GM23248 (cell line): ENCODE data around the gene TLE1. TPM values are rescaled to one million over a fixed set of nuclear protein-coding genes. Genes with fewer than 3 reads are reported as not detected.

ENCODE experiments used
- DNase-seq: peaks from one replicate; pipeline ENCODE4 v3.0.0-alpha.2; 2015
- H2AFZ ChIP-seq: fragments of 200-600 bp; sonication (generic); 2 replicates; pipeline ENCODE4 v1.6.1; 2016; ENCODE audit warnings: antibody characterized with exemption
- H3F3A ChIP-seq: fragments of 200-600 bp; sonication (generic); 2 replicates; pipeline ENCODE4 v1.6.1; 2016; ENCODE audit warnings: mild to moderate bottlenecking, antibody characterized with exemption, mixed run types; ENCODE audit not compliant: insufficient read depth
- H3K27ac ChIP-seq: fragments of 200-600 bp; sonication (generic); 2 replicates; pipeline ENCODE4 v1.5.1; 2016; ENCODE audit warnings: mild to moderate bottlenecking
- H3K27me3 ChIP-seq: fragments of 200-600 bp; sonication (generic); replicated peaks from 2 replicates; pipeline ENCODE4 v1.6.1; 2016; ENCODE audit warnings: mild to moderate bottlenecking; ENCODE audit not compliant: insufficient read depth
- H3K36me3 ChIP-seq: fragments of 200-600 bp; sonication (generic); 2 replicates; pipeline ENCODE4 v1.6.1; 2016; ENCODE audit warnings: low read depth, mild to moderate bottlenecking
- H3K4me1 ChIP-seq: fragments of 200-600 bp; sonication (generic); 2 replicates; pipeline ENCODE4 v1.6.1; 2016; ENCODE audit warnings: mild to moderate bottlenecking; ENCODE audit not compliant: insufficient read depth
- H3K4me2 ChIP-seq: fragments of 200-600 bp; sonication (generic); one replicate; pipeline ENCODE4 v1.6.1; 2016; ENCODE audit warnings: mild to moderate bottlenecking; ENCODE audit not compliant: unreplicated experiment
- H3K4me3 ChIP-seq: fragments of 200-600 bp; sonication (generic); 2 replicates; pipeline ENCODE4 v1.5.1; 2016; ENCODE audit warnings: mild to moderate bottlenecking
- H3K79me2 ChIP-seq: fragments of 200-600 bp; sonication (generic); 2 replicates; pipeline ENCODE4 v1.6.1; 2016; ENCODE audit warnings: mild to moderate bottlenecking; ENCODE audit not compliant: insufficient read depth
- H3K9ac ChIP-seq: fragments of 200-600 bp; sonication (generic); 2 replicates; pipeline ENCODE4 v1.6.1; 2016; ENCODE audit warnings: mild to moderate bottlenecking
- H3K9me2 ChIP-seq: fragments of 200-600 bp; sonication (generic); 2 replicates; pipeline ENCODE4 v1.6.1; 2016; ENCODE audit warnings: mixed run types, mild to moderate bottlenecking, moderate library complexity; ENCODE audit not compliant: insufficient read depth
- H3K9me3 ChIP-seq: fragments of 200-600 bp; sonication (generic); one replicate; pipeline ENCODE4 v1.6.1; 2017; ENCODE audit warnings: low read depth
- H4K20me1 ChIP-seq: fragments of 200-600 bp; sonication (generic); 2 replicates; pipeline ENCODE4 v1.6.0; 2016; ENCODE audit not compliant: insufficient read depth
- EZH2 ChIP-seq: fragments of 200-600 bp; sonication (generic); IDR thresholded peaks from 2 replicates; pipeline ENCODE4 v1.6.1; 2018; ENCODE audit warnings: antibody characterized with exemption, mild to moderate bottlenecking; ENCODE audit not compliant: insufficient read depth, poor library complexity, severe bottlenecking
- EZH2phosphoT487 ChIP-seq: fragments of 200-600 bp; sonication (generic); IDR thresholded peaks from 2 replicates; pipeline ENCODE4 v1.6.1; 2018; ENCODE audit warnings: antibody characterized with exemption, moderate library complexity, mild to moderate bottlenecking, low read depth; ENCODE audit not compliant: insufficient read depth
- WGBS, 2 experiments: methylation state at CpG; one replicate each; pipeline ENCODE4 v1.1.6; 2015 to 2017; ENCODE audit warnings: low lambda C conversion rate in 2 of 2, low coverage in 1 of 2; ENCODE audit errors: missing lambda C conversion rate in 2 of 2; 5-methylcytosine and 5-hydroxymethylcytosine counted together
- in situ Hi-C: fragments of 300-500 bp; cut with MboI; formaldehyde crosslinking; loops from 2 replicates; pipeline ENCODE4 v1.15.0; 2020
- polyA plus RNA-seq: library from polyadenylated mRNA; unstranded; fragments of >200 nt; fragmentation: Nextera tagmentation; extraction: Ambion mirVana; gene quantifications from 2 replicates; pipeline ENCODE4 v1.2.1, GENCODE V29; 2016
- total RNA-seq: library from RNA; depleted of rRNA; stranded (reverse); fragments of >200 nt; shearing (Covaris generic); gene quantifications from 2 replicates; pipeline ENCODE4 v1.2.3, GENCODE V29; 2014

Gene TLE1
- total and polyA plus RNA-seq, 2 experiments from 2014 or later, result 6.4 to 14.4 TPM

- no peak for DNase-seq
- WGBS, 2 experiments, result 77 to 86% methylated on average over 12 to 14 of the region's 14 CpGs
- Histone ChIP-seq H3K9ac (no peak overlapping the region), H3K4me2 (no peak overlapping the region), H3K9me3 (no peaks in the 10 kb centered on the region), H3K4me1 (peaks cover 5% of the 10 kb centered on the region), H3K9me2 (no peaks in the 10 kb centered on the region), H2AFZ (no peak overlapping the region), H3F3A (no peaks in the 10 kb centered on the region), H3K36me3 (no peaks in the 10 kb centered on the region), H3K27me3 (no peaks in the 10 kb centered on the region), H3K4me3 (no peak overlapping the region), H4K20me1 (no peaks in the 10 kb centered on the region), H3K79me2 (no peaks in the 10 kb centered on the region), H3K27ac (no peak overlapping the region)
- in situ Hi-C loops, result no loop called here
- TF ChIP-seq EZH2phosphoT487 (no peak), EZH2 (no peak)
Measured at GRCh38 chr9:81573415-81574321, 115.7 kb downstream of the TLE1 start.

- H3K9ac ChIP-seq, result no peak overlapping the region
- no peaks in the 10 kb centered on the region for H3K4me1 ChIP-seq
- H3K27ac ChIP-seq, result no peak overlapping the region
- no peak overlapping the region for H3K4me2 ChIP-seq
- no peaks in the 10 kb centered on the region for H3K79me2 ChIP-seq
- H4K20me1 ChIP-seq, result no peaks in the 10 kb centered on the region
- H3F3A ChIP-seq, result no peaks in the 10 kb centered on the region
- in situ Hi-C loops, result no loop called here
- WGBS, 2 experiments, result 95% methylated on average over 4 of the region's 4 CpGs
- H3K9me2 ChIP-seq, result no peaks in the 10 kb centered on the region
- no peaks in the 10 kb centered on the region for H3K27me3 ChIP-seq
- no peak for DNase-seq
- no peaks in the 10 kb centered on the region for H3K36me3 ChIP-seq
- H3K4me3 ChIP-seq, result no peak overlapping the region
- TF ChIP-seq EZH2, result no peak
- no peak for TF ChIP-seq EZH2phosphoT487
- no peaks in the 10 kb centered on the region for H3K9me3 ChIP-seq
- H2AFZ ChIP-seq, result no peak overlapping the region
Measured at GRCh38 chr9:81570083-81570482, 119.3 kb downstream of the TLE1 start.

GRCh38 chr9:81566074-81566698 is 123.2 kb downstream of the TLE1 start:
- DNase-seq, result no peak
- Histone ChIP-seq H3K4me3 (no peak overlapping the region), H3K9ac (no peak overlapping the region), H3K36me3 (no peaks in the 10 kb centered on the region), H3K4me1 (peaks cover 11% of the 10 kb centered on the region), H3K9me2 (no peaks in the 10 kb centered on the region), H3F3A (no peaks in the 10 kb centered on the region), H2AFZ (no peak overlapping the region), H3K9me3 (no peaks in the 10 kb centered on the region), H3K79me2 (no peaks in the 10 kb centered on the region), H3K27me3 (no peaks in the 10 kb centered on the region), H3K4me2 (no peak overlapping the region), H3K27ac (no peak overlapping the region), H4K20me1 (no peaks in the 10 kb centered on the region)
- WGBS, 2 experiments, result 97 to 99% methylated on average over 5 of the region's 5 CpGs
- in situ Hi-C loops, result no loop called here
- no peak for TF ChIP-seq EZH2

DNA sequence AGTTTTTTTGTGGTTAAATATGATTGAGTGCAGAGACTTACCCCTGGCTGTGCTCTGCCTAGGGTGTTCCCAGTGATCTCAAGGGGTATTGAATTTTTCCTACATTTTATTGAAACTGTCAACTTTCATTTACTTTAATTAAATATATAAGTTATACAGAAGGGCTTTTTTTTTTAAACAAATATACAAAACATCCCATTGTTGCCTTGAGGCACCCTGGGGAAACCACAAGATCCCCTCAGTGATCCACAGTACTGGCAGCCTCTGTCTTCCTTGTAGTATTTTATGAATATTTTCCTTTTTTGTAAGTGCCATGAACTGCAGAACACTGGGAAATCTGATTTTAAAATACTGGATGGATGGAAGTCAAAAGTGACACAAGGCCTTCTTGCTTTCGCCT is 123.7 kb downstream of the TLE1 start:
- TF ChIP-seq EZH2phosphoT487, result no peak
- no peak for TF ChIP-seq EZH2
- DNase-seq, result no peak

More for the DNA sequence above, 123.7 kb downstream of the TLE1 start:
- Histone ChIP-seq H4K20me1 (no peaks in the 10 kb centered on the region), H3K27ac (no peak overlapping the region), H3K36me3 (no peaks in the 10 kb centered on the region), H3K27me3 (no peaks in the 10 kb centered on the region), H3K4me2 (no peak overlapping the region), H3K79me2 (no peaks in the 10 kb centered on the region), H3K9me2 (no peaks in the 10 kb centered on the region), H3K4me1 (peaks cover 17% of the 10 kb centered on the region), H3K9ac (no peak overlapping the region), H2AFZ (no peak overlapping the region), H3F3A (no peaks in the 10 kb centered on the region), H3K4me3 (no peak overlapping the region), H3K9me3 (no peaks in the 10 kb centered on the region)
- in situ Hi-C loops, result no loop called here
- WGBS, 2 experiments, result 100% methylated on average over 1 of the region's 1 CpG
